GM12878 (cell line): ENCODE measurements around the gene DLG4. TPM values are rescaled to one million over a fixed set of nuclear protein-coding genes. Genes with fewer than 3 reads are reported as not detected.

Source experiments
- ATF2 ChIP-seq: IDR thresholded peaks from 2 replicates; pipeline ENCODE4 v1.6.1; 2012; ENCODE audit warnings: low read length, inconsistent platforms
- ATF3 ChIP-seq: IDR thresholded peaks from 2 replicates; pipeline ENCODE4 v1.6.1; 2011; ENCODE audit warnings: low read depth, mild to moderate bottlenecking, low read length, moderate library complexity, borderline replicate concordance; ENCODE audit errors: extremely low read depth
- BCLAF1 ChIP-seq: fragments of 450-650 bp; IDR thresholded peaks from 2 replicates; pipeline ENCODE4 v1.6.1; 2017; ENCODE audit warnings: antibody characterized with exemption, mild to moderate bottlenecking, moderate library complexity
- BHLHE40 ChIP-seq, 2 experiments: fragments of 450-650 bp in 1 of 2; IDR thresholded peaks; 2 replicates each; pipeline ENCODE4 v1.6.1; 2011 to 2017; ENCODE audit warnings: low read depth in 2 of 2, borderline replicate concordance in 1 of 2, improper control_type of control experiment in 1 of 2, low read length in 1 of 2, mild to moderate bottlenecking in 1 of 2
- DPF2 ChIP-seq: fragments of 450-650 bp; IDR thresholded peaks from 2 replicates; pipeline ENCODE4 v1.6.1; 2017; ENCODE audit warnings: mild to moderate bottlenecking
- ESRRA ChIP-seq: IDR thresholded peaks from 2 replicates; pipeline ENCODE4 v1.6.1; 2012; ENCODE audit warnings: mild to moderate bottlenecking, low read length, improper control_type of control experiment
- HDAC6 ChIP-seq: fragments of 200-600 bp; sonication (generic); IDR thresholded peaks from one replicate; pipeline ENCODE4 v1.8.0; 2017; ENCODE audit warnings: antibody characterized with exemption; ENCODE audit not compliant: unreplicated experiment
- MEF2B ChIP-seq: fragments of 450-650 bp; IDR thresholded peaks from 2 replicates; pipeline ENCODE4 v1.6.1; 2018; ENCODE audit warnings: mild to moderate bottlenecking, moderate library complexity; ENCODE audit not compliant: partially characterized antibody, poor library complexity, severe bottlenecking
- NR2C1 ChIP-seq: fragments of 450-650 bp; IDR thresholded peaks from 2 replicates; pipeline ENCODE4 v1.6.1; 2017; ENCODE audit warnings: antibody characterized with exemption, mild to moderate bottlenecking, moderate library complexity
- POLR2AphosphoS2 ChIP-seq: IDR thresholded peaks from 2 replicates; pipeline ENCODE4 v1.6.1; 2011; ENCODE audit warnings: low read depth, mild to moderate bottlenecking, low read length, improper control_type of control experiment, moderate library complexity
- PRDM15 ChIP-seq: fragments of 450-650 bp; formaldehyde crosslinking; IDR thresholded peaks from 2 replicates; pipeline ENCODE4 v1.4.0; 2020; ENCODE audit warnings: mild to moderate bottlenecking, moderate library complexity
- SKIL ChIP-seq: fragments of 450-650 bp; IDR thresholded peaks from 2 replicates; pipeline ENCODE4 v1.6.1; 2017; ENCODE audit warnings: mild to moderate bottlenecking, low read depth, inconsistent platforms; ENCODE audit not compliant: poor library complexity, severe bottlenecking
- SP1 ChIP-seq: IDR thresholded peaks from one replicate; pipeline ENCODE4 v1.6.1; 2011; ENCODE audit warnings: low read depth, low read length
- SREBF1 ChIP-seq: IDR thresholded peaks from 2 replicates; pipeline ENCODE4 v1.6.1; 2012; ENCODE audit warnings: mild to moderate bottlenecking, low read length
- ZZZ3 ChIP-seq: IDR thresholded peaks from 2 replicates; pipeline ENCODE4 v1.6.1; 2011; ENCODE audit warnings: low read depth; ENCODE audit not compliant: control insufficient read depth, insufficient read length
- polyA plus RNA-seq, 11 experiments: library from polyadenylated mRNA; depleted of rRNA in 4 of 11; unstranded in 6 of 11; stranded (reverse) in 5 of 11; fragments of >200 nt; fragmentation: Nextera tagmentation in 4 of 11; fragmentation: Illumina TruSeq in 1 of 11; extraction: Ambion mirVana in 4 of 11; extraction: Trizol in 1 of 11; gene quantifications; 1 replicate in 1 of 11; 2 replicates in 10 of 11; pipeline versions ENCODE4 v1.2.1 to v1.2.3, GENCODE V29; 2011 to 2016; ENCODE audit warnings: inconsistent platforms in 2 of 11, missing spikeins in 2 of 11, low read depth in 1 of 11
- total RNA-seq, 4 experiments: library from RNA; depleted of rRNA in 3 of 4; stranded (reverse); fragments of >200 nt in 3 of 4; fragmentation: Illumina TruSeq in 1 of 4; extraction: Trizol in 1 of 4; gene quantifications; 2 replicates each; pipeline versions ENCODE4 v1.2.1 to v1.2.3, GENCODE V29; 2013 to 2021

DLG4 gene
- total and polyA plus RNA-seq, 10 of the 15 experiments (the other 5 are each of a cell fraction or from before 2014, with no cell fraction given), result 0.07 to 4.1 (median 1.3) TPM

GRCh38 chr17:7239091-7240027, 19.7 kb upstream of the DLG4 start, which contains the start of gene PHF23 (continued):
- TF ChIP-seq SKIL (no peak), ESRRA (no peak), POLR2AphosphoS2 (peak; percentile 62; the same call in 1 of the 2 replicates), BHLHE40 (IDR thresholded peaks at IDR 0.05; ENCODE audit: borderline replicate concordance in 1 of 2, low read depth in 2 of 2, low read length in 1 of 2) (peak in 1 of 2 experiments; percentile 17; a peak in 1 of 4 replicates), SREBF1 (peak; percentile 84), SP1 (no peak), ZZZ3 (no peak), MEF2B (no peak), BCLAF1 (no peak), ATF2 (no peak), PRDM15 (no peak), ATF3 (peak; percentile 49; the same call in 1 of the 2 replicates), HDAC6 (no peak), DPF2 (no peak), NR2C1 (peak; percentile 78)
